ENCODE measurements around the gene NR6A1. TPM values are rescaled to one million over a fixed set of nuclear protein-coding genes. Genes with fewer than 3 reads are reported as not detected.

NR6A1 gene
- total and polyA plus RNA-seq, 12 donors, result 0.29 to 2.0 (median 1.2) TPM

GRCh38 chr9:124532897-124533296 lies 238.2 kb downstream of the NR6A1 start:
- H3K36me3 ChIP-seq, result peaks cover 0 to 8% (median 0%) of the 10 kb centered on the region in 9 donors
- H3K4me3 ChIP-seq, result no peak overlapping the region
- ATAC-seq (no peak), DNase-seq (no peak)
- 87 to 93% methylated on average over 2 of the region's 2 CpGs for WGBS, 2 donors
- intact Hi-C loops (cut with DNase I), result loop anchor here in 4 of 10 donors (10.0 kb wide), 2 partner anchors 398 to 408 kb away; no protein-coding TSS in a partner anchor
- no peak for TF ChIP-seq CTCF (IDR thresholded peaks at IDR 0.05)
- no peaks in the 10 kb centered on the region for H3K4me1 ChIP-seq
- H3K27ac ChIP-seq, result no peak overlapping the region
- H3K27me3 ChIP-seq, result no peaks in the 10 kb centered on the region
- no peaks in the 10 kb centered on the region for H3K9me3 ChIP-seq

- WGBS, 2 donors, result 87 to 95% methylated on average over 2 of the region's 2 CpGs
- TF ChIP-seq CTCF (IDR thresholded peaks at IDR 0.05), result no peak
- no peak for DNase-seq
- no peak for ATAC-seq
- no peaks in the 10 kb centered on the region for H3K9me3 ChIP-seq
- H3K27me3 ChIP-seq, result no peaks in the 10 kb centered on the region
- no peaks in the 10 kb centered on the region for H3K4me1 ChIP-seq
- peaks cover 0 to 12% (median 0%) of the 10 kb centered on the region in 9 donors for H3K36me3 ChIP-seq
- H3K4me3 ChIP-seq, result no peak overlapping the region
- H3K27ac ChIP-seq, result no peak overlapping the region
- intact Hi-C loops (cut with DNase I), result loop anchor here in 4 of 10 donors (10.0 kb wide), 2 partner anchors 396 to 406 kb away; no protein-coding TSS in a partner anchor
Observed at GRCh38 chr9:124531115-124531514, 240.0 kb downstream of the NR6A1 start.

GRCh38 chr9:124530246-124530645 lies 240.9 kb downstream of the NR6A1 start:
- ATAC-seq (no peak), DNase-seq (no peak)
- Histone ChIP-seq H3K27me3 (no peaks in the 10 kb centered on the region), H3K9me3 (no peaks in the 10 kb centered on the region), H3K4me3 (no peak overlapping the region), H3K4me1 (no peaks in the 10 kb centered on the region), H3K27ac (no peak overlapping the region), H3K36me3 (peaks cover 0 to 5% (median 0%) of the 10 kb centered on the region in 9 donors)
- WGBS, 2 donors, result 65 to 84% methylated on average over 4 of the region's 4 CpGs
- intact Hi-C loops (cut with DNase I), result loop anchor here in 4 of 10 donors (10.0 kb wide), 2 partner anchors 395 to 405 kb away; no protein-coding TSS in a partner anchor
- no peak for TF ChIP-seq CTCF (IDR thresholded peaks at IDR 0.05)

GRCh38 chr9:124527781-124528180 lies 243.3 kb downstream of the NR6A1 start:
- TF ChIP-seq CTCF (IDR thresholded peaks at IDR 0.05), result no peak
- ATAC-seq (no peak), DNase-seq (no peak)
- intact Hi-C loops (cut with DNase I), result no loop called here
- H3K4me3 ChIP-seq, result no peak overlapping the region
- H3K27ac ChIP-seq, result no peak overlapping the region
- H3K27me3 ChIP-seq, result no peaks in the 10 kb centered on the region
- H3K9me3 ChIP-seq, result no peaks in the 10 kb centered on the region
- H3K36me3 ChIP-seq, result peaks cover 0 to 5% (median 0%) of the 10 kb centered on the region in 9 donors
- no peaks in the 10 kb centered on the region for H3K4me1 ChIP-seq
- 76 to 89% methylated on average over 3 of the region's 3 CpGs for WGBS, 2 donors

Data from heart right ventricle (tissue), 16 donors.